ENCODE measurements around the gene DCAKD. TPM values are rescaled to one million over a fixed set of nuclear protein-coding genes. Genes with fewer than 3 reads are reported as not detected.

Gene DCAKD
- total RNA-seq, 1 donor from 2014 or later, result 5.0 TPM

DNA sequence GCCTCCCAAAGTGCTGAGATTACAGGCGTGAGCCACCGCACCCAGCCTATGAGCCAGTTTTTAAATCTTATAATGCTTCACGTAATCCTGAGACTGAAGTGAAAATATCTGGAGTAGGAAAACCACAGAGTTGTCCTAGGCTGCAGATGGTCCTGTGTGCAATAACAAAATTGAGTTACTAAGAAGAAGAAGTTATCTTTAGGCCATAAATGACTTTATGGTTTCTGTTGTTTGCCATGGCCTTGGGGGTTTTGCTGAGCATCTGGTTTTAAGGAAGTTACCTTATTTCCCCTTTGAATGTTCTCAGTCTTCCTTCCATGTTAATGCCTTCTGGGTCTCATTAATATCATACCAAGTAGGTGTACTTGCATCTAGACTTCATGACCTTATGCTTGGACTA is 26.2 kb upstream of the DCAKD start:
- peaks cover 25 to 43% of the 10 kb centered on the region in 2 donors for H3K36me3 ChIP-seq
- DNase-seq (ENCODE audit: low spot score in 2 of 2), result no peak
- intact Hi-C loops (cut with DNase I), result no loop called here
- peaks cover 0 to 20% of the 10 kb centered on the region in 2 donors for H3K4me1 ChIP-seq
- no peaks in the 10 kb centered on the region for H3K27me3 ChIP-seq
- no peaks in the 10 kb centered on the region for H3K9me3 ChIP-seq
- peak overlapping the region; percentile 48 to 54 for H3K27ac ChIP-seq
- TF ChIP-seq, protein P1, sequence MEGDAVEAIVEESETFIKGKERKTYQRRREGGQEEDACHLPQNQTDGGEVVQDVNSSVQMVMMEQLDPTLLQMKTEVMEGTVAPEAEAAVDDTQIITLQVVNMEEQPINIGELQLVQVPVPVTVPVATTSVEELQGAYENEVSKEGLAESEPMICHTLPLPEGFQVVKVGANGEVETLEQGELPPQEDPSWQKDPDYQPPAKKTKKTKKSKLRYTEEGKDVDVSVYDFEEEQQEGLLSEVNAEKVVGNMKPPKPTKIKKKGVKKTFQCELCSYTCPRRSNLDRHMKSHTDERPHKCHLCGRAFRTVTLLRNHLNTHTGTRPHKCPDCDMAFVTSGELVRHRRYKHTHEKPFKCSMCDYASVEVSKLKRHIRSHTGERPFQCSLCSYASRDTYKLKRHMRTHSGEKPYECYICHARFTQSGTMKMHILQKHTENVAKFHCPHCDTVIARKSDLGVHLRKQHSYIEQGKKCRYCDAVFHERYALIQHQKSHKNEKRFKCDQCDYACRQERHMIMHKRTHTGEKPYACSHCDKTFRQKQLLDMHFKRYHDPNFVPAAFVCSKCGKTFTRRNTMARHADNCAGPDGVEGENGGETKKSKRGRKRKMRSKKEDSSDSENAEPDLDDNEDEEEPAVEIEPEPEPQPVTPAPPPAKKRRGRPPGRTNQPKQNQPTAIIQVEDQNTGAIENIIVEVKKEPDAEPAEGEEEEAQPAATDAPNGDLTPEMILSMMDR (IDR thresholded peaks at IDR 0.05), result no peak
- H3K4me3 ChIP-seq, result no peak overlapping the region

DNA sequence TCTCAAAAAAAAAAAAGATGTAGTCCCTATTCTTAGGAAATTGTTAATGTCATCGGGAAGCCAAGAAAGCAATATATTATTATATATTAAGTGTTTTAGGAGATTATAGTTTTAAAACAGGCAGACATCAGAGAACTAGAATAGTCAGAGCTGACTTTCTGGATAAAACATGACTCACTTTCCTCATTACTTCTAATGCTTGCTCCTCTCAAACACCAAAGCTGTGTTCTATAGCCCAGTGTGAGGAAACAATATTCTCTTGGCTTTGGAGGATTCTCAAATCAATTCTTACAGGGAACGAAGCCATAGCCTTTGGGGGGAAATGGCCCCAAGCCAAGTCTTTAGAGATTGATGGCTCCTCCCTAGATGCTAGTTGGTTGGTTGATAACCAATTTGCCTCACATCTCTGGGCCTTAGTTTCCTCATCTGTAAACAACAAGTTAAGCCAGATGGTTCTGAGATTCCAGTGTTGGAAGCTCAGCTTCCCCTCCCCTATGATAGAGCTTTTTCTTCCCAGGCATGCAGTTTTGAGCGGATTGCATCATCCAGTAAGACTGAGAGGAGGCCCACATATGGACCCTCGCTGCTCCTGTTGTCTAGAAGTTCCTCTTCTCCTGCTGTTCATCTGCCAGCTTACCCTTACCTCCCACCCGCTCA is 22.1 kb upstream of the DCAKD start:
- no peak overlapping the region for H3K4me3 ChIP-seq
- peaks cover 0 to 20% of the 10 kb centered on the region in 2 donors for H3K4me1 ChIP-seq
- peaks cover 21 to 28% of the 10 kb centered on the region in 2 donors for H3K36me3 ChIP-seq
- intact Hi-C loops (cut with DNase I), result no loop called here
- TF ChIP-seq, protein P1 (IDR thresholded peaks at IDR 0.05), result no peak
- DNase-seq (ENCODE audit: low spot score in 2 of 2), result no peak
- no peaks in the 10 kb centered on the region for H3K27me3 ChIP-seq
- peak overlapping the region in 1 of 2 donors; percentile 46 for H3K27ac ChIP-seq
- H3K9me3 ChIP-seq, result no peaks in the 10 kb centered on the region

DNA sequence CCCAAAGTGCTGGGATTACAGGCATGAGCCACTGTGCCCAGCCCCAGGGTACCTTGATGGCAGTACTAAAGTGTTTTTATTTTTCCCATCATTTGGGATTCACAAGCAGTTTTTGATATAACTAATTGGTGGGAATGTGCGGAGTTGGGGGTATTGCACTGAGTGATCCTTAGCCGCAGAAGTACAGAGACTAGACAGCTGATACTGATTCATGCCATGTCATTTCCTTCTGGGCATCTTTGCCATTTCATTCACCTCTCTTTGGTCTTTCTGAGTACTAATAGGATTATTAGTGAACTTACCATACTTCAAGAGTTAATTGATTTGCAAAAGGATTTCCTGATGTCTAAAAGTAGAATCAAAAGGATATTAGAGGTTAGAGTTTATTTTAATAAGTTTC is 19.4 kb upstream of the DCAKD start:
- no peak overlapping the region for H3K4me3 ChIP-seq
- H3K27ac ChIP-seq, result no peak overlapping the region
- peaks cover 0 to 9% of the 10 kb centered on the region in 2 donors for H3K4me1 ChIP-seq
- H3K27me3 ChIP-seq, result no peaks in the 10 kb centered on the region
- peaks cover 27 to 32% of the 10 kb centered on the region in 2 donors for H3K36me3 ChIP-seq
- H3K9me3 ChIP-seq, result no peaks in the 10 kb centered on the region
- no peak for DNase-seq (ENCODE audit: low spot score in 2 of 2)
- intact Hi-C loops (cut with DNase I), result no loop called here
- TF ChIP-seq, protein P1 (IDR thresholded peaks at IDR 0.05), result no peak

DNA sequence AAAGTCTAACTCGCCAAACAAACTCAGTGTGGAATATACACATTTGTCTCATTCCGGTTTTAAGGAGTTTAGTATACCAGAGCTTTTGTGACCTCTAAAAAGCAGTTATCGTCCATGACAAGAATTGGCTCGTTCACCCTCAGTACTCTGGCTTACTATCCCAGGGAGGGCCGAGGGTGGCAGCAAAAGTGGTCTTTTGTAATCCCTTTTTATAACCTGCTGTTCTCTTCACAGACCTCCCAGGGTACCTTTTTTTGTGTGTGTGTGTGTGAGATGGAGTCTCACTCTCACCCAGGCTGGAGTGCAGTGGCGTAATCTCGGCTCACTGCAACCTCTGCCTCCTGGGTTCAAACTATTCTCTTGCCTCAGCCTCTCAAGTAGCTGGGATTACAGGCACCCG is 18.6 kb upstream of the DCAKD start:
- no peak overlapping the region for H3K4me3 ChIP-seq
- no peak for DNase-seq (ENCODE audit: low spot score in 2 of 2)
- intact Hi-C loops (cut with DNase I), result no loop called here
- H3K36me3 ChIP-seq, result peaks cover 26 to 31% of the 10 kb centered on the region in 2 donors
- H3K27me3 ChIP-seq, result no peaks in the 10 kb centered on the region
- H3K27ac ChIP-seq, result no peak overlapping the region
- TF ChIP-seq, protein P1 (IDR thresholded peaks at IDR 0.05), result no peak
- no peaks in the 10 kb centered on the region for H3K9me3 ChIP-seq
- peaks cover 0 to 6% of the 10 kb centered on the region in 2 donors for H3K4me1 ChIP-seq

DNA sequence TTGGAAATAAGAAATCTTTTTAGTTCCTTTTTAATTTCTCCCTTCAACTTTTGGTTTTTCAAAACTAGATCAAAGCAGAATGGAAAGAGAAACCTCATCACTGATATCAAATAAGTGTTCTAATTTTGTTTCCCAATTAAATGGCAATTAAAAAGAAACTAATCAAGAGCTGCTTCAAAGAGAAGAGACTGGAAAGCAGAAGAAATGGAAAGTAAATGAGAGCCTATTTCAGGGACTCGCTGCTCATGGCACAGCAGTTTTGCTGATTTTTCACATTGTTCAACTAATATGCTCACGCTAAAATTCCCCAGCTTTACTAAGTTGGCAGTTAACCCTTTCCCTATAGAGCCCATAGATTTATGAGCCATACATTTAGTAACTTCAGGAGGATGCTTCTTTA is 16.2 kb upstream of the DCAKD start:
- H3K4me3 ChIP-seq, result no peak overlapping the region

More for the DNA sequence above, 16.2 kb upstream of the DCAKD start:
- peaks cover 16 to 18% of the 10 kb centered on the region in 2 donors for H3K36me3 ChIP-seq
- intact Hi-C loops (cut with DNase I), result no loop called here
- H3K9me3 ChIP-seq, result no peaks in the 10 kb centered on the region
- no peak for DNase-seq (ENCODE audit: low spot score in 2 of 2)
- no peak overlapping the region for H3K27ac ChIP-seq
- no peaks in the 10 kb centered on the region for H3K27me3 ChIP-seq
- TF ChIP-seq, protein P1 (IDR thresholded peaks at IDR 0.05), result no peak
- peaks cover 0 to 20% of the 10 kb centered on the region in 2 donors for H3K4me1 ChIP-seq

All from ascending aorta (tissue), 2 donors.